ENCODE results near the gene AKR1C2. TPM values are rescaled to one million over a fixed set of nuclear protein-coding genes. Genes with fewer than 3 reads are reported as not detected.
"Not testable (repeated sequence)": the region's sequence is repeated elsewhere in the genome, so short reads cannot be mapped to it uniquely, and the experiment has no call there.

The AKR1C2 gene
- polyA plus RNA-seq (2012; ENCODE audit: insufficient read length, low read depth): not detected

DNA sequence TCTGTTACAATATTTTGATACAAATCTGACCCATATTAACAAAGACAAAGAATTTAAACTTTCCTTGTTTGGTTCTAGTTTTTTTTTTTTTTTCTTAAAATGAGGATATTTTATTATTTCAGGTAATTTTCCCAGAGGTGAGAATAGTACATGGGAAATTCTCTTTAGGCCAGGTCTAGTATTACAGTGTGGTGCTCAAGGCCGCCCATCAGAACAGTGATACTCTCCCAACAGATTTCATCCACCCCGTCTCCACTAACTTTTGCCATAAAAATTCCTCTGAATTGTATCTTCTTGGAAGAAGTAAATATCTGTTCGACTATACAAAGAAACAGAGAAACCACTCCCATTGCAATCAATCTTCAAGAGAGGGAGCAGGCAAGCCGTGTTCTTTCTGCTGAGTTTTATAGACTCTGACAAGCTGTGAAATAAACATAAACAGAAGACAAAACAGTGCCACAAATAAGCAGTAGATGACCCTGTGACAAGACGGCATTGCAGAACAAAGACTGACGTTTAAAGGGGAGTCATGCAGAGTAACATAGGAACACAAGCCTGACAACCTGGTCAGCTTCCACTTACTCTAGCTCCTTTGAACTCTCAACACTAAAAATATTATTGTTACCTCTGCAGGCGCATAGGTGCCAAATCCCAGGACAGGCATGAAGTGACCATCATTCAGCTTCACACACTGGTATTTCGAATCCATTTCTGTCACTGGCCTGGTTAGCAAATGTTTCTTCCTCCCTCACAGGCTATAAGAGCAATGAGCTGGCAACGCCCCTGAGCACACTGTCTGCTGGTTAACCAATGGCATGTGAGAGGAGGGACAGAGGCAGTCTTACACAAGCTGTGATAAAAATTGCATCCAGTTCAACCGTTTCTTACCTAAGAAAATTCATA is at the start of gene AKR1C2:
AKR1C2 (minus strand) TSS at position 731 of the 903 bp plus-strand sequence; CDS start at position 709, 22 bp downstream.
- TF ChIP-seq FOXP2 (optimal IDR thresholded peaks at IDR 0.05; ENCODE audit: borderline replicate concordance, extremely low read depth, extremely low read length, insufficient read depth); TAF1 (IDR thresholded peaks at IDR 0.05; ENCODE audit: borderline replicate concordance, insufficient read depth, low read length); SIN3A (IDR thresholded peaks at IDR 0.05; ENCODE audit: borderline replicate concordance, insufficient read depth, low read length): not testable (repeated sequence)

DNA sequence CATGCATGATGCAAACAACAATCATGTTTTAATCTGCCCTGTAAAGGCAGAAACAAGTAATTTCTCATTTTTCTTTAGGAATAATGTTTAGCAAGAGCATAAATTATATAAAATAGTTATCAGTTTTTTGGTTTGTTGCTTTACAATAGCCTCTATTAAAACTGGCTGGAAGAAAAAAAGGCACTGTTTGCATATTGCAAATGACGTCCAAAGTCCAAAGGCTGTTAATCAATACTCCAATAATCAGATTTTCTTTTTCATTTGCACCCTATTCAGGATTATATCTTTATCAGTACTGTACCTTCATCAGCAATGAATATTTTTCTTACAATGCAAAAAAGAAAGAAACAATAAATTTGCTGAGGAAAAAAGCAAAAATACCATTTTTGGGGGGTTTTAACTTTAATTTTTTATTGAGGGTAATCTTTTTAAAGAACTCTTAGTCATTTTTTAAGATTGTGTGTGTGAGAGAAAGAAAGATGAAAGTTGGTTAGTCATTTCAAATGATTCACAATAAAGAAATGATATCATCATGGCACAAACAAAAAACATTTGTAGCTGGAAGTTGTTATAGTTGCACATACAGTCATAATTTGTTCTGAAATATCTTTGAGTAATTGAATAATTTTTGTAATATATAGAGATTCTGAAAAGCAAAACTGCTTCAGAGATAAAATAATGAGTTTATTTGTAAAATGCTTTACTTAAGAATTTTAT is 44.4 kb upstream of the AKR1C2 start:
- TF ChIP-seq POLR2AphosphoS5 (IDR thresholded peaks at IDR 0.05; ENCODE audit: low read depth, low read length) (no peak), FOXP2 (optimal IDR thresholded peaks at IDR 0.05; ENCODE audit: borderline replicate concordance, extremely low read depth, extremely low read length, insufficient read depth) (no peak), TAF1 (IDR thresholded peaks at IDR 0.05; ENCODE audit: borderline replicate concordance, insufficient read depth, low read length) (no peak), SIN3A (IDR thresholded peaks at IDR 0.05; ENCODE audit: borderline replicate concordance, insufficient read depth, low read length) (no peak)
- TF ChIP-seq, protein P1, sequence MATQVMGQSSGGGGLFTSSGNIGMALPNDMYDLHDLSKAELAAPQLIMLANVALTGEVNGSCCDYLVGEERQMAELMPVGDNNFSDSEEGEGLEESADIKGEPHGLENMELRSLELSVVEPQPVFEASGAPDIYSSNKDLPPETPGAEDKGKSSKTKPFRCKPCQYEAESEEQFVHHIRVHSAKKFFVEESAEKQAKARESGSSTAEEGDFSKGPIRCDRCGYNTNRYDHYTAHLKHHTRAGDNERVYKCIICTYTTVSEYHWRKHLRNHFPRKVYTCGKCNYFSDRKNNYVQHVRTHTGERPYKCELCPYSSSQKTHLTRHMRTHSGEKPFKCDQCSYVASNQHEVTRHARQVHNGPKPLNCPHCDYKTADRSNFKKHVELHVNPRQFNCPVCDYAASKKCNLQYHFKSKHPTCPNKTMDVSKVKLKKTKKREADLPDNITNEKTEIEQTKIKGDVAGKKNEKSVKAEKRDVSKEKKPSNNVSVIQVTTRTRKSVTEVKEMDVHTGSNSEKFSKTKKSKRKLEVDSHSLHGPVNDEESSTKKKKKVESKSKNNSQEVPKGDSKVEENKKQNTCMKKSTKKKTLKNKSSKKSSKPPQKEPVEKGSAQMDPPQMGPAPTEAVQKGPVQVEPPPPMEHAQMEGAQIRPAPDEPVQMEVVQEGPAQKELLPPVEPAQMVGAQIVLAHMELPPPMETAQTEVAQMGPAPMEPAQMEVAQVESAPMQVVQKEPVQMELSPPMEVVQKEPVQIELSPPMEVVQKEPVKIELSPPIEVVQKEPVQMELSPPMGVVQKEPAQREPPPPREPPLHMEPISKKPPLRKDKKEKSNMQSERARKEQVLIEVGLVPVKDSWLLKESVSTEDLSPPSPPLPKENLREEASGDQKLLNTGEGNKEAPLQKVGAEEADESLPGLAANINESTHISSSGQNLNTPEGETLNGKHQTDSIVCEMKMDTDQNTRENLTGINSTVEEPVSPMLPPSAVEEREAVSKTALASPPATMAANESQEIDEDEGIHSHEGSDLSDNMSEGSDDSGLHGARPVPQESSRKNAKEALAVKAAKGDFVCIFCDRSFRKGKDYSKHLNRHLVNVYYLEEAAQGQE (IDR thresholded peaks at IDR 0.05; ENCODE audit: insufficient read depth in 1 of 2, low read depth in 2 of 2, low read length in 2 of 2): no peak

- TF ChIP-seq SIN3A (IDR thresholded peaks at IDR 0.05; ENCODE audit: borderline replicate concordance, insufficient read depth, low read length) (no peak), POLR2AphosphoS5 (IDR thresholded peaks at IDR 0.05; ENCODE audit: low read depth, low read length) (no peak), FOXP2 (optimal IDR thresholded peaks at IDR 0.05; ENCODE audit: borderline replicate concordance, extremely low read depth, extremely low read length, insufficient read depth) (no peak), TAF1 (IDR thresholded peaks at IDR 0.05; ENCODE audit: borderline replicate concordance, insufficient read depth, low read length) (no peak)
- TF ChIP-seq, protein P1 (IDR thresholded peaks at IDR 0.05; ENCODE audit: insufficient read depth in 1 of 2, low read depth in 2 of 2, low read length in 2 of 2): no peak
Observed at GRCh38 chr10:5046410-5046809, 42.8 kb upstream of the AKR1C2 start.

GRCh38 chr10:5045095-5045494 is 41.4 kb upstream of the AKR1C2 start:
- TF ChIP-seq, protein P1 (IDR thresholded peaks at IDR 0.05; ENCODE audit: insufficient read depth in 1 of 2, low read depth in 2 of 2, low read length in 2 of 2): no peak
- no peak for TF ChIP-seq TAF1 (IDR thresholded peaks at IDR 0.05; ENCODE audit: borderline replicate concordance, insufficient read depth, low read length)

DNA sequence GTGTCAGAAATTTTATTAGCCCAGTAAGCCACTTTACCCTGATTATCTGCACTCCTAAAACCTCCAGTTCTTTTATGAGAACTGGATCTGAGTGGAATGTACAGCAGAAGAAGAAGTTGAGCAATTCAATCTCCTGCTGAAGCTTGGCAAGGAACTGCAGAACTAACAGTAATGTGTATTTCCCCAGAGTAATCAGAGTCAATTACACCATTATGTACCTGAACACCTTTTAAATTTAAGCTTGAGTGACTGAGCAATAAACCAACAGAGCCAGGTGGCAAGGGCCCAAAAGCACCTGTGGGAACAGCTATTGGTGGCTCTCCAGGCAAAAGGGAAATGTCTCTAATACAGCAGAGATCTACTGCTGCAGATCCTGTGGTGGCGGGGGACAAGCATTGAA is 40.1 kb upstream of the AKR1C2 start:
- TF ChIP-seq FOXP2 (optimal IDR thresholded peaks at IDR 0.05; ENCODE audit: borderline replicate concordance, extremely low read depth, extremely low read length, insufficient read depth) (no peak), POLR2AphosphoS5 (IDR thresholded peaks at IDR 0.05; ENCODE audit: low read depth, low read length) (no peak), TAF1 (IDR thresholded peaks at IDR 0.05; ENCODE audit: borderline replicate concordance, insufficient read depth, low read length) (no peak), SIN3A (IDR thresholded peaks at IDR 0.05; ENCODE audit: borderline replicate concordance, insufficient read depth, low read length) (no peak)
- TF ChIP-seq, protein P1 (IDR thresholded peaks at IDR 0.05; ENCODE audit: insufficient read depth in 1 of 2, low read depth in 2 of 2, low read length in 2 of 2): no peak
